HepG2 (cell line): ENCODE results near the gene LTB4R2.

Experiments used
- ARHGAP35 ChIP-seq: sonication (generic); formaldehyde crosslinking; IDR thresholded peaks from 2 replicates; pipeline ENCODE4 v1.9.0; 2022; ENCODE audit warnings: mild to moderate bottlenecking, inconsistent platforms, moderate library complexity, missing genetic modification reagents, borderline replicate concordance
- CREB1 ChIP-seq, 2 experiments: fragments of 450-650 bp in 1 of 2; IDR thresholded peaks; 2 replicates each; pipeline ENCODE4 v1.6.1; 2016 to 2017; ENCODE audit warnings: control low read depth in 1 of 2, mild to moderate bottlenecking in 1 of 2, missing compliant biosample characterization in 1 of 2, missing genetic modification characterization in 1 of 2
- CTCF ChIP-seq: sonication (generic); formaldehyde crosslinking; IDR thresholded peaks from 2 replicates; pipeline ENCODE4 v1.5.0; 2020; ENCODE audit warnings: mild to moderate bottlenecking, missing genetic modification reagents, moderate library complexity
- MZF1 ChIP-seq: sonication (generic); formaldehyde crosslinking; IDR thresholded peaks from 2 replicates; pipeline ENCODE4 v1.8.1; 2023; ENCODE audit warnings: mild to moderate bottlenecking, missing genetic modification reagents, borderline replicate concordance
- NFYB ChIP-seq: sonication (generic); formaldehyde crosslinking; IDR thresholded peaks from 2 replicates; pipeline ENCODE4 v1.4.0; 2020; ENCODE audit warnings: missing genetic modification reagents
- POLR2AphosphoS5 ChIP-seq: IDR thresholded peaks from 2 replicates; pipeline ENCODE4 v1.6.1; 2012; ENCODE audit warnings: low read depth, low read length
- SATB2 ChIP-seq: sonication (generic); formaldehyde crosslinking; IDR thresholded peaks from 2 replicates; pipeline ENCODE4 v1.5.0; 2020; ENCODE audit warnings: missing genetic modification reagents
- TP53 ChIP-seq: sonication (generic); formaldehyde crosslinking; conservative IDR thresholded peaks from 2 replicates; pipeline ENCODE4 v1.4.0; 2020; ENCODE audit warnings: missing genetic modification reagents
- USF2 ChIP-seq, 2 experiments: sonication (generic) in 1 of 2; formaldehyde crosslinking in 1 of 2; IDR thresholded peaks; 2 replicates each; pipeline versions ENCODE4 v1.5.1 to v1.6.1; 2011 to 2020; ENCODE audit warnings: borderline replicate concordance in 1 of 2, low read depth in 1 of 2, low read length in 1 of 2, mild to moderate bottlenecking in 1 of 2, missing genetic modification reagents in 1 of 2, moderate library complexity in 1 of 2
- ZBTB49 ChIP-seq: sonication (generic); formaldehyde crosslinking; IDR thresholded peaks from 2 replicates; pipeline ENCODE4 v1.4.0; 2020; ENCODE audit warnings: missing genetic modification reagents, borderline replicate concordance
- ZFX ChIP-seq: sonication (generic); formaldehyde crosslinking; IDR thresholded peaks from 2 replicates; pipeline ENCODE4 v1.4.0; 2020; ENCODE audit warnings: mild to moderate bottlenecking, low read depth, missing genetic modification reagents, moderate library complexity
- ZNF580 ChIP-seq: IDR thresholded peaks from 2 replicates; pipeline ENCODE4 v1.6.1; 2016; ENCODE audit warnings: low read depth, borderline replicate concordance
- ZSCAN29 ChIP-seq: sonication (generic); formaldehyde crosslinking; conservative IDR thresholded peaks from 2 replicates; pipeline ENCODE4 v1.4.0; 2020; ENCODE audit warnings: mild to moderate bottlenecking, missing genetic modification reagents

- TF ChIP-seq ZSCAN29 (no peak), ZFX (no peak), CTCF (CRISPR knock-in tag) (no peak), ARHGAP35 (no peak), ZNF580 (CRISPR knock-in tag) (no peak), ZBTB49 (CRISPR knock-in tag) (no peak), NFYB (CRISPR knock-in tag) (no peak), USF2 (IDR thresholded peaks at IDR 0.05; ENCODE audit: low read depth, low read length) (no peak), USF2 (CRISPR knock-in tag; IDR thresholded peaks at IDR 0.05; ENCODE audit: borderline replicate concordance) (no peak), TP53 (CRISPR knock-in tag) (no peak), MZF1 (CRISPR knock-in tag) (no peak), SATB2 (no peak), CREB1 (IDR thresholded peaks at IDR 0.05) (no peak), CREB1 (CRISPR knock-in tag; IDR thresholded peaks at IDR 0.05) (no peak), POLR2AphosphoS5 (no peak)
Measured at GRCh38 chr14:24356208-24356607, 46.3 kb downstream of the LTB4R2 start.
